Peyer's patch (tissue), 4 donors: ENCODE measurements around the gene CHRNA1. TPM values are rescaled to one million over a fixed set of nuclear protein-coding genes. Genes with fewer than 3 reads are reported as not detected.
A peak's percentile ranks its signal among the peaks of the same experiment; 100 is the strongest.

Experiments
- DNase-seq, 3 donors: peaks; one replicate each; pipeline ENCODE4 v3.0.0-alpha.2; 2017 to 2019
- H3K27ac ChIP-seq, 4 donors: fragments of 200-600 bp; sonication (generic); one replicate each; pipeline ENCODE4 v1.5.1; 2016 to 2019
- H3K27me3 ChIP-seq, 2 donors: fragments of 200-600 bp; sonication (generic); one replicate each; pipeline ENCODE4 v1.5.1; 2019
- H3K36me3 ChIP-seq, 3 donors: fragments of 200-600 bp; sonication (generic); one replicate each; pipeline ENCODE4 v1.5.1; 2016 to 2019
- H3K4me1 ChIP-seq, 4 donors: fragments of 200-600 bp; sonication (generic); one replicate each; pipeline ENCODE4 v1.5.1; 2016 to 2019
- H3K4me3 ChIP-seq, 4 donors: fragments of 200-600 bp; sonication (generic); 1 replicate in 3 of 4; 2 replicates in 1 of 4; pipeline ENCODE4 v1.5.1; 2016 to 2019; ENCODE audit warnings: mild to moderate bottlenecking in 1 of 4
- H3K9me3 ChIP-seq, 4 donors: fragments of 200-600 bp; sonication (generic); one replicate each; pipeline ENCODE4 v1.5.1; 2016 to 2019; ENCODE audit warnings: mild to moderate bottlenecking in 1 of 4
- CTCF ChIP-seq, 6 experiments: fragments of 450-650 bp in 4 of 6; fragments of 200-600 bp in 2 of 6; sonication (generic) in 1 of 6; IDR thresholded peaks; one replicate each; pipeline ENCODE4 v1.5.1; 2017 to 2019; ENCODE audit warnings: antibody characterized with exemption in 6 of 6, mild to moderate bottlenecking in 3 of 6, moderate library complexity in 1 of 6
- POLR2A ChIP-seq, 2 donors: fragments of 450-650 bp; IDR thresholded peaks; one replicate each; pipeline ENCODE4 v1.5.1; 2017; ENCODE audit warnings: antibody characterized with exemption in 2 of 2, mild to moderate bottlenecking in 2 of 2, moderate library complexity in 2 of 2
- total RNA-seq, 4 donors: library from RNA; depleted of rRNA; stranded (reverse); fragments of >200 nt; gene quantifications; one replicate each; pipeline ENCODE4 v1.1.0, GENCODE V29; 2016

CHRNA1 gene
- total RNA-seq, 4 donors from 2014 or later = not detected

- Histone ChIP-seq H3K4me3 (no peak overlapping the region), H3K4me1 (peaks cover 0 to 12% (median 0%) of the 10 kb centered on the region in 4 donors), H3K27me3 (no peaks in the 10 kb centered on the region), H3K9me3 (no peaks in the 10 kb centered on the region), H3K36me3 (no peaks in the 10 kb centered on the region), H3K27ac (no peak overlapping the region)
- DNase-seq = no peak
- no peak for TF ChIP-seq POLR2A (IDR thresholded peaks at IDR 0.05)
Observed at GRCh38 chr2:174781996-174782395, 17.7 kb upstream of the CHRNA1 start.

GRCh38 chr2:174781298-174781697 lies 17.0 kb upstream of the CHRNA1 start:
- peaks cover 0 to 12% (median 0%) of the 10 kb centered on the region in 4 donors for H3K4me1 ChIP-seq
- H3K9me3 ChIP-seq = no peaks in the 10 kb centered on the region
- H3K36me3 ChIP-seq = no peaks in the 10 kb centered on the region
- TF ChIP-seq POLR2A (IDR thresholded peaks at IDR 0.05) = no peak
- no peak for TF ChIP-seq CTCF (IDR thresholded peaks at IDR 0.05)
- no peak for DNase-seq
- no peaks in the 10 kb centered on the region for H3K27me3 ChIP-seq
- H3K4me3 ChIP-seq = no peak overlapping the region
- H3K27ac ChIP-seq = no peak overlapping the region

GRCh38 chr2:174780856-174781255 lies 16.6 kb upstream of the CHRNA1 start:
- Histone ChIP-seq H3K4me3 (no peak overlapping the region), H3K4me1 (peaks cover 0 to 12% (median 0%) of the 10 kb centered on the region in 4 donors), H3K36me3 (no peaks in the 10 kb centered on the region), H3K27ac (no peak overlapping the region), H3K9me3 (no peaks in the 10 kb centered on the region), H3K27me3 (no peaks in the 10 kb centered on the region)
- TF ChIP-seq POLR2A (IDR thresholded peaks at IDR 0.05) (no peak), CTCF (IDR thresholded peaks at IDR 0.05) (no peak)
- DNase-seq = no peak

- no peaks in the 10 kb centered on the region for H3K9me3 ChIP-seq
- peaks cover 0 to 12% (median 0%) of the 10 kb centered on the region in 4 donors for H3K4me1 ChIP-seq
- H3K27ac ChIP-seq = no peak overlapping the region
- H3K27me3 ChIP-seq = no peaks in the 10 kb centered on the region
- no peak overlapping the region for H3K4me3 ChIP-seq
- no peak for DNase-seq
- no peaks in the 10 kb centered on the region for H3K36me3 ChIP-seq
- no peak for TF ChIP-seq CTCF (IDR thresholded peaks at IDR 0.05)
Observed at GRCh38 chr2:174780191-174780840, 16.0 kb upstream of the CHRNA1 start.

GRCh38 chr2:174779361-174779928 lies 15.2 kb upstream of the CHRNA1 start:
- H3K27ac ChIP-seq = peak overlapping the region in 1 of 4 donors; percentile 46
- TF ChIP-seq CTCF (IDR thresholded peaks at IDR 0.05) = no peak
- no peak for TF ChIP-seq POLR2A (IDR thresholded peaks at IDR 0.05)
- no peak overlapping the region for H3K4me3 ChIP-seq
- H3K9me3 ChIP-seq = no peaks in the 10 kb centered on the region
- DNase-seq = no peak
- no peaks in the 10 kb centered on the region for H3K36me3 ChIP-seq
- no peaks in the 10 kb centered on the region for H3K27me3 ChIP-seq
- peaks cover 0 to 12% (median 0%) of the 10 kb centered on the region in 4 donors for H3K4me1 ChIP-seq
